Stimulated activated CD4-positive, alpha-beta T cell treated with anti-CD3 and anti-CD28 coated beads, Interleukin-12 subunit alpha, Interleukin-12 subunit beta, amount 100 ng/mL, for 48 hours (primary cell): ENCODE measurements around the gene OPCML.

Source experiments
- DNase-seq, 3 donors: peaks; one replicate each; pipeline ENCODE4 v3.0.0-alpha.2; 2020; ENCODE audit warnings: low read depth in 2 of 3, low spot score in 1 of 3

Gene OPCML

DNA sequence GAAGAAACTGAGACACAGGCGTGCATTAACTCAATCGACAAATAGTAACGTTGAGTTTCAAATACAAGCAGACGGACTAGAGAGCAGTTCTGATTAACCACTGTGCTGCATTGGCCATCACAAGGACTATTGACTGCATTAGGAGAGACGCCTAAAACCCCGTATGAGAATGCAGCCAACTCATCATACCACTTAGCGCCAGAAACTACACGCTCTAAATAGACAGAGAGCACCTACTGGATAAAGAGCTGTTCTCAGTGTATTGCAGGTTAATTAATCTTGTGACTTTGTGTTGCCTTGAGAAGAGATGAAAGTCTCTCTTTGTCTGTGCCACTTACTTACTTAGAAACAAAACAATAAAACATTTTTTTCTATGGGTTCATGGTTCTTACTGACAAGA is 484.0 kb downstream of the OPCML start:
- no peak for DNase-seq

DNA sequence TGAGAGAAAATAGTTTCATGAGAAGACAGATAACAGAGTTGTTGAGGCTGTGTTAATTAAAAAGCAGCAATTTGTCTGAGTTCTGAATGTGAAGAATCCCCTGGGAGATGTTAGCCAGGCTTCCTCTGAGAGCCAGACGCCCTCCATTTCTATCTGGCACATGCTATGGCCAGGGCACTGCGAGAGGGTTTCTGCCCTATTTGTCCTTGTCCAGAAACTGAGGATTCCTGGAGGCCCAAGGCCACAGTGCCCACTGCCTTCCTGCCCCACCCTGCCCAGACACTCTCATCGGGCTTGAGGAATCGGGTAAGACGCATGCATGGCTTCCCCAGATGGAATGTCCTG is 484.6 kb downstream of the OPCML start:
- DNase-seq: no peak

- no peak for DNase-seq
These were observed 485.1 kb downstream of the OPCML start for GRCh38 chr11:133047036-133047770.

DNA sequence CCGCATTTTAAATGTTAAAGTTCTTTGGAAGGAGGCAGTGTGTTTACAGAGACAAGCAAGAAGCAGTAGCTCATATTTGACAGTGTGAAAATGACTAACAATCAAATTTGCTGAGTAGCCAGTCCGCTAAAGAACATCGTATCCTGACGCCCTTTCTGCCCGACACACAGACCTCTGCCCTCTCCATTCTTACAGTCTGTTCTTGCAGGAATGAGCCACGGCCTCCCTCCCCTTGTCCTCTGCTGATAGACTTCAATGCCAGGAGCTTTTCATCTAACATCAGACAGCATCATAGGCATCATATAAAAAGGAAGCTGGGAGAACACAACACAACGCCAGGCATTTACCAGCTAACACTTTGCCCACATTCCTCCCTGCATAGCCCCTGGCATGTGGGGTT is 486.0 kb downstream of the OPCML start:
- no peak for DNase-seq

DNA sequence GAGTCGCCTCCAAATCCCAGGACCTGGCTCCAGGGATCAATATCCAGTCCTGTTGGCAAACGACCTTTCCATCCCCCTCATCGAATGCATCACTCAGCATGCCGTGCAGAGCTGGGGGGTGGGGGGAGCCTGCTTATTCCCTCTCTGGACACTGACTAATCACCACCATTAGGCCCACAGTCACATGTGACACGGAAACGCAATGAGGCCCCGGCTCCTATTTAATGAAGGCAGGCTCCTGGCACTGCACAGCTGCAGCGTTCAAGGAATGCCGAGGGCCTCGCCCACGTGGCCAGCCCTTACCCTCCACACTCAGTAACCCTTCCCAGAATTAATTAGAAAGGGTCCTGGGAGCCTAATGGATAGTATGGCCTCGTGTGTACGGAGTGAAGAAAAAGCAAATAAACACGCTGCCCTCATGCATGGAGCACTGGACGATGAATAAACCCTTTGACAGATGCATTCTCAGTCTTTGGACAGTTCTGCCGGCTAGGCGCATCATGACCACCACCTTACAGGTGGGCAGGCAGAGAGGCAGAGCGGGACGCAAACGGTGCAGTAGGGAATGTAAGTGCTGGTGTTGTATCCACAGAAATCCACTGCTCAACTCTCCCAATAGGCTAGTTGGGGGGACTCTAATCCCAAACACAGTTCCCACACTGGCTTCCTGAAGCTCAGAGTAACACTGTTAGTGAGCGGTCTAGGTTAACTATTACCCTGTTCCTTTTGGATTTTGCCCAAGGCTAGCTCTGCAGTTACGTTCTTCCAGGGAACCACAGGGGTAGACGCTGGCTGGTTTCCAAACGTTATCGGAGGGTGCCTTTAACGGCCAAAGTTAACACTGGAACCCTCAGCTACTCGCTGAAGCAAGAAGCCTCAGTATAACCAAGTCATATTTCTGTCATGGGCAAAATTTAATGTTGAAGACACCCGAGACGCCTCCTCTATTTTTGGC is 490.1 kb downstream of the OPCML start:
- DNase-seq: no peak

DNA sequence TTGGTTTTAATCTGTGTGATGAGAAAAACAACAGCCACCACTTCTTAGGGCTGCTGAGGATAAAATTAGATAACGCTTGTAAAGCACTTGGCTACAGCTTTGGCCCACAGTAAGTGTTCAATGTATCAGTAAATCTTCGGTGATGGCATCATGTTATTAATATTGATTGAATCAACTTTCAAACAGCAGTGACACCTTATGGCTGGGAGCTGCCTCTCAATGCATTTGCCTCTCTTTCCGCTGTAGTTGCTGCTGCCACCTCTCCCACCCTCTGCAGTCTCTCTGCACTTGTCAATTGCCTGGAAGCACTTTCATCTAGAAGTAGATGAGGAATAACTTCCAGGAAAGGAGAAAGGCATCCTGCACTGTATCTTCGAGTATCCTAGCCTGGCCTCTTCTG is 491.1 kb downstream of the OPCML start:
- DNase-seq: no peak

GRCh38 chr11:133040289-133040900 is 491.9 kb downstream of the OPCML start:
- DNase-seq: no peak

- DNase-seq: no peak
These were observed 493.5 kb downstream of the OPCML start for GRCh38 chr11:133038850-133039249.

- no peak for DNase-seq
These were observed 497.4 kb downstream of the OPCML start for GRCh38 chr11:133034929-133035328.

GRCh38 chr11:133029107-133029506 is 503.2 kb downstream of the OPCML start:
- DNase-seq: no peak

- DNase-seq: no peak
These were observed 505.3 kb downstream of the OPCML start for GRCh38 chr11:133026952-133027351.

- DNase-seq: no peak
These were observed 508.0 kb downstream of the OPCML start for GRCh38 chr11:133024301-133024700.

- DNase-seq: no peak
These were observed 509.1 kb downstream of the OPCML start for GRCh38 chr11:133023232-133023631.

GRCh38 chr11:133021553-133021952 is 510.7 kb downstream of the OPCML start:
- DNase-seq: no peak

- no peak for DNase-seq
These were observed 512.0 kb downstream of the OPCML start for GRCh38 chr11:133020372-133020714.

DNA sequence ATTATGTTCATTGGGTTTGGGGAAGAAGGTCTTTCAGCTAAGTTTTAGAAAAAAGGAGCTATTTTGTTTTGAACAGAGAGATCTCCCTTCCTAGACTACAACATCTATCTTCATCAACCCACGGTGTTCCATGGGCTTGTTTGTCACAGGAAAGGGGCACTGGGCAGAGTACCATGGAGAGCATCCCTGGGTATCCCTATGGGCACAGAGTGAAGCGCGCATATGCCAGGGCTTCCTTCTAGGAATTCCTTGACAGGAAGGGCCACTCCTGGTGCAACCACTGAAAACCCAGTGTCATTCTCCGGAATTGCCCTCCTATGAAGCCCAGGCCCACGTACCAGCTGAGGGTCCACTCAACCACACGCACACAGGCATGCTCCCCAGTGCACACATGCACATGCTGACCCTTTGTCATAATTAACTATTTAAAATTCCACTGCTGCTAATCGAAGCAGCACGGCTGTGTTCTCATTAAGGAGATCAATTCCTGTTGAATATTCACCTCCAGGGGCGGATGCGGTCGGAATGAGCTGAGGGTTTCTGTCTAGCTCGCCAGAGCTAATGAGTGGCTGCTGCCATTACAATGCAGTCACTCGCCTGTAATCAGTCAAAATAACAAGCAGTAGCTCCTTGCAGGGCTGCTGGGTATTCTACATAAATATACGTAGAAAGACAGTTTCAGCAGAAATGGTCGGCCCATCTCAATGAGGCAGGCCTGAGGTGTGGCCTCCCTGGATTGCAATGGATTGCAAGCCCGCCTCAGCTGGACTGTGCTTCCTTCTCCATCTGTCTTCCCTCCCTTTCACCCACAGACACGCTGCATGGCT is 512.5 kb downstream of the OPCML start:
- no peak for DNase-seq

- DNase-seq: no peak
These were observed 516.8 kb downstream of the OPCML start for GRCh38 chr11:133015457-133015856.

GRCh38 chr11:133014337-133014736 is 518.0 kb downstream of the OPCML start:
- DNase-seq: no peak

DNA sequence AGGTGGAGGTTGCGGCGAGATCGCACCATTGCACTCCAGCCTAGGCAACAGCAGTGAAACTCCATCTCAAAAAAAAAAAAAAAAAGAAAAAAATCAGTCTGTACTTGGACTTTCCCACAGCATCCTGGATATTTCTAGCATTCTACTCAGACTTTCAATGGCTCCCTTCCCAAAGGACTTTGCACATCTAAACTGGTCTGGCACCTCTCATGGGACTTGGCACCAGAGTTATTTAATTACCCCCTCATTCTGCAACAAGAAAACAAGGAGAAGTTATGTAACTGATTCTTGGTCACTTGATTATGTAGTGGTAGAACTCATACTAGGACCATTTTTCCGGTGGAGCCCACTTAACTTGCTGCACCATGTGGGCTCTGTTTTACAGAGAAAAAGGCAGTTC is 519.5 kb downstream of the OPCML start:
- no peak for DNase-seq

- no peak for DNase-seq
These were observed 520.7 kb downstream of the OPCML start for GRCh38 chr11:133011604-133012003.

DNA sequence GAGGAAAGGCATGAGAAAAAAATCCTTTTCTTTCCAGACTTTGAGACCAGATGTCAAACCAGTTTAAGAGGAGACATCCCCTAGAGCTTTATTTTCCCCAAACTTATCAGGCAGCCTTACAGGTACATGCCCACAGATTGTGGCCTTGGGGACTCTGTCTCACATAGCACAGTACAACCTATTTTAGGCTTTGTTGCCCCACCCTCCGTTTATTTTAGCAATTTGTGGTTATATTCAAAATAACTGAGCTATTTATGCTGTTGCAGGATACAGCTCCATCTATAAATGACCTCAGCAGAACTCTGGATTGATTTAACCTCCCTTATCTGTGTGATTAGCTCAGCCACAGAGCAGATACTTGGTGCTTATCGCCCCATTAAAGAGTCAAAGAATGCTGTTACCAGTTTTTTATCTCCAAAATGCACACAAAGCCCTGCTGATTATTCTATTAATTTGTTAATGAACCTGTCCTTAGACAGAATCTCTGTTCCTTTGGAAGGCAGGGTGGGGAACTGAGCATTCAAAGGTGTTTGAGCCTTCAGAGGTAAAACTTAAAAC is 525.2 kb downstream of the OPCML start:
- DNase-seq: no peak
